ENCODE data around the gene DGKA.

The DGKA gene

GRCh38 chr12:55972456-55972855 is 41.5 kb downstream of the DGKA start:
- Mint-ChIP-seq H3K4me3 (no peak overlapping the region), H3K27me3 (ENCODE audit: low read depth, poor library complexity) (no peaks in the 10 kb centered on the region), H3K36me3 (ENCODE audit: low read depth) (peaks cover 32% of the 10 kb centered on the region), H3K27ac (no peak overlapping the region), H3K4me1 (peaks cover 37% of the 10 kb centered on the region), H3K9me3 (no peaks in the 10 kb centered on the region)
- TF ChIP-seq CTCF (IDR thresholded peaks at IDR 0.05) = no peak
- DNase-seq = no peak

- DNase-seq = no peak
- Mint-ChIP-seq H3K27ac (no peak overlapping the region), H3K27me3 (ENCODE audit: low read depth, poor library complexity) (no peaks in the 10 kb centered on the region), H3K4me1 (peaks cover 31% of the 10 kb centered on the region), H3K9me3 (no peaks in the 10 kb centered on the region), H3K36me3 (ENCODE audit: low read depth) (peaks cover 38% of the 10 kb centered on the region), H3K4me3 (no peak overlapping the region)
- TF ChIP-seq CTCF (IDR thresholded peaks at IDR 0.05) = no peak
Observed at GRCh38 chr12:55972911-55973598, 42.1 kb downstream of the DGKA start.

GRCh38 chr12:55973599-55974307 is 42.8 kb downstream of the DGKA start, which contains the start of gene RAB5B:
Gene RAB5B, plus strand, starts transcription at chr12:55974078. Its CDS starts 12,883 bp downstream, at chr12:55986961.
- no peak within 1 kb of the TSS for H3K4me3 Mint-ChIP-seq
- no peaks in the 10 kb centered on the region for H3K9me3 Mint-ChIP-seq
- H3K36me3 Mint-ChIP-seq (ENCODE audit: low read depth) = peaks cover 44% of the 10 kb centered on the region
- peak; percentile 95 for DNase-seq
- H3K27ac Mint-ChIP-seq = no peak within 1 kb of the TSS
- TF ChIP-seq CTCF (IDR thresholded peaks at IDR 0.05) = no peak
- H3K27me3 Mint-ChIP-seq (ENCODE audit: low read depth, poor library complexity) = no peaks in the 10 kb centered on the region
- peaks cover 28% of the 10 kb centered on the region for H3K4me1 Mint-ChIP-seq

GRCh38 chr12:55974308-55974730 is 43.4 kb downstream of the DGKA start:
- H3K9me3 Mint-ChIP-seq = no peaks in the 10 kb centered on the region
- peaks cover 46% of the 10 kb centered on the region for H3K36me3 Mint-ChIP-seq (ENCODE audit: low read depth)
- H3K27me3 Mint-ChIP-seq (ENCODE audit: low read depth, poor library complexity) = no peaks in the 10 kb centered on the region
- H3K4me1 Mint-ChIP-seq = peaks cover 28% of the 10 kb centered on the region
- peak; percentile 71 for DNase-seq
- H3K4me3 Mint-ChIP-seq = no peak overlapping the region
- no peak overlapping the region for H3K27ac Mint-ChIP-seq
- no peak for TF ChIP-seq CTCF (IDR thresholded peaks at IDR 0.05)

- Mint-ChIP-seq H3K27ac (no peak overlapping the region), H3K4me3 (no peak overlapping the region), H3K9me3 (no peaks in the 10 kb centered on the region), H3K4me1 (peaks cover 21% of the 10 kb centered on the region), H3K27me3 (ENCODE audit: low read depth, poor library complexity) (no peaks in the 10 kb centered on the region), H3K36me3 (ENCODE audit: low read depth) (peaks cover 67% of the 10 kb centered on the region)
- no peak for DNase-seq
- TF ChIP-seq CTCF (IDR thresholded peaks at IDR 0.05) = no peak
Observed at GRCh38 chr12:55978393-55978792, 47.4 kb downstream of the DGKA start.
